ENCODE measurements around the gene MRS2.

DNA sequence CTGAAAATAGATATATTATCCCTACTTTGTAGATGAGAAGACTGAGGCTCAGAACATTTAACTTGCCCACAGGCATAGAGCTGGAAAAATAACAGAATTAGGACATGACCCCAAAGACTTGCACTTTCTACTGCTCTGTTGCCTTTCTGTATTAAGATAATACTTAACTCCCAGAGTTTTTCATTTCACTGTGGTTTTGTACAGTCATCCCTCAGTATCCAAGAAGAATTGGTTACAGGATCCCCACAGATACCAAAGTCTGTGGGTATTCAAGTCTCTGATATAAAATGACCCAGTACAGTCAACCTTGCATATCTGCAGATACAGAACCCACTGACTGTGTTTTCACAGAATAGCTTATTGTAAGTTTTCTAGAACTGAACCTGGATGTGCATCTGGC, 16.8 kb downstream of the MRS2 start:
- TF ChIP-seq, protein P1, sequence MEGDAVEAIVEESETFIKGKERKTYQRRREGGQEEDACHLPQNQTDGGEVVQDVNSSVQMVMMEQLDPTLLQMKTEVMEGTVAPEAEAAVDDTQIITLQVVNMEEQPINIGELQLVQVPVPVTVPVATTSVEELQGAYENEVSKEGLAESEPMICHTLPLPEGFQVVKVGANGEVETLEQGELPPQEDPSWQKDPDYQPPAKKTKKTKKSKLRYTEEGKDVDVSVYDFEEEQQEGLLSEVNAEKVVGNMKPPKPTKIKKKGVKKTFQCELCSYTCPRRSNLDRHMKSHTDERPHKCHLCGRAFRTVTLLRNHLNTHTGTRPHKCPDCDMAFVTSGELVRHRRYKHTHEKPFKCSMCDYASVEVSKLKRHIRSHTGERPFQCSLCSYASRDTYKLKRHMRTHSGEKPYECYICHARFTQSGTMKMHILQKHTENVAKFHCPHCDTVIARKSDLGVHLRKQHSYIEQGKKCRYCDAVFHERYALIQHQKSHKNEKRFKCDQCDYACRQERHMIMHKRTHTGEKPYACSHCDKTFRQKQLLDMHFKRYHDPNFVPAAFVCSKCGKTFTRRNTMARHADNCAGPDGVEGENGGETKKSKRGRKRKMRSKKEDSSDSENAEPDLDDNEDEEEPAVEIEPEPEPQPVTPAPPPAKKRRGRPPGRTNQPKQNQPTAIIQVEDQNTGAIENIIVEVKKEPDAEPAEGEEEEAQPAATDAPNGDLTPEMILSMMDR (IDR thresholded peaks at IDR 0.05): no peak
- TF ChIP-seq POLR2A (IDR thresholded peaks at IDR 0.05; ENCODE audit: low read depth) (no peak), EP300 (IDR thresholded peaks at IDR 0.05) (no peak), POLR2AphosphoS5 (IDR thresholded peaks at IDR 0.05) (no peak)
